Measurements from ENCODE around the gene IL11. TPM values are rescaled to one million over a fixed set of nuclear protein-coding genes. Genes with fewer than 3 reads are reported as not detected.

IL11 gene
- total and polyA plus RNA-seq, 2 of the 13 experiments (the other 11 are each of a cell fraction or from before 2014, with no cell fraction given), result 2.5 to 2.9 TPM

DNA sequence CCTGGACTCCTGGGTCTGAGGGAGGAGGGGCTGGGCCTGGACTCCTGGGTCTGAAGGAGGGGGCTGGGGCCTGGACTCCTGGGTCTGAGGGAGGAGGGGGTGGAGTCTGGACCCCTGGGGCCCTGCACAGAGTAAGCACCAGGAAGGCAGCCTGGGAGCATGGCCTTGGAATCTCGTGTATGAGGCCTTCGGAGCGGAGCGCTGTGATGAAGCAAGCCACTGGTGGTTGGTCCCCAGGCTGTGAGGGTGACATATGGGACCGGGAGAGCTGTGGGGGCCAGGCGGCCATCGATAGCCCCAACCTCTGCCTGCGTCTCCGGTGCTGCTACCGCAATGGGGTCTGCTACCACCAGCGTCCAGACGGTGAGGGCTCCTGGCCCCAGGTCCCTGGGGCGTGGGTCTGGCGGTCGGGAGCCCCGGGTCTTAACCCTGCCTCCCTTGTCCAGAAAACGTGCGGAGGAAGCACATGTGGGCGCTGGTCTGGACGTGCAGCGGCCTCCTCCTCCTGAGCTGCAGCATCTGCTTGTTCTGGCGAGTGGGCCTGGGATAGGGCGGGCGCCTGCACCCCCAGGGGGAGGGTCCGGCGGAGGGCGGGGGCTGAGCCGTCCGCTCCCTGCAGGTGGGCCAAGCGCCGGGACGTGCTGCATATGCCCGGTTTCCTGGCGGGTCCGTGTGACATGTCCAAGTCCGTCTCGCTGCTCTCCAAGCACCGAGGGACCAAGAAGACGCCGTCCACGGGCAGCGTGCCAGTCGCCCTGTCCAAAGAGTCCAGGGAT, 7.3 kb upstream of the IL11 start (continued):
- no peak for TF ChIP-seq CREM (IDR thresholded peaks at IDR 0.05)
- TF ChIP-seq CREM (CRISPR knock-in tag; IDR thresholded peaks at IDR 0.05), result no peak
- no peak for TF ChIP-seq ZFP82 (CRISPR knock-in tag; IDR thresholded peaks at IDR 0.05; ENCODE audit: borderline replicate concordance)
- TF ChIP-seq SMAD3 (CRISPR knock-in tag; IDR thresholded peaks at IDR 0.05), result no peak
- no peak for TF ChIP-seq ZBTB21 (CRISPR knock-in tag; IDR thresholded peaks at IDR 0.05)
- TF ChIP-seq, protein P1, sequence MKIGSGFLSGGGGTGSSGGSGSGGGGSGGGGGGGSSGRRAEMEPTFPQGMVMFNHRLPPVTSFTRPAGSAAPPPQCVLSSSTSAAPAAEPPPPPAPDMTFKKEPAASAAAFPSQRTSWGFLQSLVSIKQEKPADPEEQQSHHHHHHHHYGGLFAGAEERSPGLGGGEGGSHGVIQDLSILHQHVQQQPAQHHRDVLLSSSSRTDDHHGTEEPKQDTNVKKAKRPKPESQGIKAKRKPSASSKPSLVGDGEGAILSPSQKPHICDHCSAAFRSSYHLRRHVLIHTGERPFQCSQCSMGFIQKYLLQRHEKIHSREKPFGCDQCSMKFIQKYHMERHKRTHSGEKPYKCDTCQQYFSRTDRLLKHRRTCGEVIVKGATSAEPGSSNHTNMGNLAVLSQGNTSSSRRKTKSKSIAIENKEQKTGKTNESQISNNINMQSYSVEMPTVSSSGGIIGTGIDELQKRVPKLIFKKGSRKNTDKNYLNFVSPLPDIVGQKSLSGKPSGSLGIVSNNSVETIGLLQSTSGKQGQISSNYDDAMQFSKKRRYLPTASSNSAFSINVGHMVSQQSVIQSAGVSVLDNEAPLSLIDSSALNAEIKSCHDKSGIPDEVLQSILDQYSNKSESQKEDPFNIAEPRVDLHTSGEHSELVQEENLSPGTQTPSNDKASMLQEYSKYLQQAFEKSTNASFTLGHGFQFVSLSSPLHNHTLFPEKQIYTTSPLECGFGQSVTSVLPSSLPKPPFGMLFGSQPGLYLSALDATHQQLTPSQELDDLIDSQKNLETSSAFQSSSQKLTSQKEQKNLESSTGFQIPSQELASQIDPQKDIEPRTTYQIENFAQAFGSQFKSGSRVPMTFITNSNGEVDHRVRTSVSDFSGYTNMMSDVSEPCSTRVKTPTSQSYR (CRISPR knock-in tag; IDR thresholded peaks at IDR 0.05; ENCODE audit: borderline replicate concordance), result peak; percentile 43; the same call in 1 of the 2 replicates
- TF ChIP-seq RFX1 (IDR thresholded peaks at IDR 0.05), result no peak
- no peak for TF ChIP-seq ZFP90 (CRISPR knock-in tag; IDR thresholded peaks at IDR 0.05; ENCODE audit: borderline replicate concordance)
- TF ChIP-seq, protein P2, sequence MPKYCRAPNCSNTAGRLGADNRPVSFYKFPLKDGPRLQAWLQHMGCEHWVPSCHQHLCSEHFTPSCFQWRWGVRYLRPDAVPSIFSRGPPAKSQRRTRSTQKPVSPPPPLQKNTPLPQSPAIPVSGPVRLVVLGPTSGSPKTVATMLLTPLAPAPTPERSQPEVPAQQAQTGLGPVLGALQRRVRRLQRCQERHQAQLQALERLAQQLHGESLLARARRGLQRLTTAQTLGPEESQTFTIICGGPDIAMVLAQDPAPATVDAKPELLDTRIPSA (CRISPR knock-in tag; IDR thresholded peaks at IDR 0.05; ENCODE audit: borderline replicate concordance), result no peak
- TF ChIP-seq ZNF350 (CRISPR knock-in tag; IDR thresholded peaks at IDR 0.05; ENCODE audit: borderline replicate concordance, low read depth), result no peak
- no peak for TF ChIP-seq RXRB (CRISPR knock-in tag; IDR thresholded peaks at IDR 0.05; ENCODE audit: borderline replicate concordance)
- TF ChIP-seq ETV5 (CRISPR knock-in tag; IDR thresholded peaks at IDR 0.05; ENCODE audit: borderline replicate concordance), result no peak
- TF ChIP-seq AGO2 (optimal IDR thresholded peaks at IDR 0.05; ENCODE audit: low read depth, low read length), result no peak
- TF ChIP-seq ZNF382 (CRISPR knock-in tag; IDR thresholded peaks at IDR 0.05; ENCODE audit: borderline replicate concordance), result no peak
- TF ChIP-seq ZNF562 (CRISPR knock-in tag; IDR thresholded peaks at IDR 0.05; ENCODE audit: borderline replicate concordance), result no peak
- TF ChIP-seq REL (CRISPR knock-in tag; conservative IDR thresholded peaks at IDR 0.05), result no peak
- no peak for TF ChIP-seq GLI4 (CRISPR knock-in tag; IDR thresholded peaks at IDR 0.05; ENCODE audit: borderline replicate concordance)
- no peak for TF ChIP-seq MAF1 (CRISPR knock-in tag; IDR thresholded peaks at IDR 0.05; ENCODE audit: borderline replicate concordance)
- TF ChIP-seq ZBTB8A (CRISPR knock-in tag; IDR thresholded peaks at IDR 0.05; ENCODE audit: borderline replicate concordance, low read depth), result no peak
- peak; percentile 22; the same call in 1 of the 2 replicates for TF ChIP-seq NFKB2 (CRISPR knock-in tag; IDR thresholded peaks at IDR 0.05; ENCODE audit: borderline replicate concordance)
- TF ChIP-seq ZNF720 (CRISPR knock-in tag; IDR thresholded peaks at IDR 0.05), result no peak
- TF ChIP-seq ZC3H4 (CRISPR knock-in tag; IDR thresholded peaks at IDR 0.05; ENCODE audit: borderline replicate concordance), result no peak
- no peak; the same call in 1 of the 2 replicates for TF ChIP-seq AKAP8 (CRISPR knock-in tag; IDR thresholded peaks at IDR 0.05)
- TF ChIP-seq ZNF605 (CRISPR knock-in tag; IDR thresholded peaks at IDR 0.05), result no peak
- 0 out of 2 replicates have a peak, but pooled peaks have one; percentile 43 for TF ChIP-seq ZFP41 (CRISPR knock-in tag; IDR thresholded peaks at IDR 0.05; ENCODE audit: borderline replicate concordance)
- no peak for TF ChIP-seq LCORL (IDR thresholded peaks at IDR 0.05)
- TF ChIP-seq LCORL (CRISPR knock-in tag; IDR thresholded peaks at IDR 0.05), result peak; percentile 34; the same call in 1 of the 2 replicates
- TF ChIP-seq SATB2 (CRISPR knock-in tag; IDR thresholded peaks at IDR 0.05), result no peak
- no peak for TF ChIP-seq NFIC (IDR thresholded peaks at IDR 0.05; ENCODE audit: low read length)
